SU-DHL-6 (cell line): ENCODE results near the gene RADIL.

Experiments
- H2AFZ ChIP-seq: fragments of 200-600 bp; sonication (generic); 2 replicates; pipeline ENCODE4 v1.6.1; 2014; ENCODE audit warnings: low read depth, mild to moderate bottlenecking, moderate library complexity, mixed read lengths, antibody characterized with exemption, low read length; ENCODE audit not compliant: severe bottlenecking
- H3F3A ChIP-seq: fragments of 200-600 bp; shearing (Covaris generic); 2 replicates; pipeline ENCODE4 v1.6.0; 2016; ENCODE audit warnings: antibody characterized with exemption, mild to moderate bottlenecking; ENCODE audit not compliant: insufficient read depth
- H3K27ac ChIP-seq: fragments of 200-600 bp; sonication (generic); 2 replicates; pipeline ENCODE4 v1.5.1; 2016; ENCODE audit warnings: low read depth, mild to moderate bottlenecking, low read length, moderate library complexity, mixed read lengths
- H3K27me3 ChIP-seq: fragments of 200-600 bp; sonication (generic), shearing (Covaris generic); 2 replicates; pipeline ENCODE4 v1.6.0; 2014; ENCODE audit warnings: mild to moderate bottlenecking, low read length
- H3K36me3 ChIP-seq: fragments of 200-600 bp; sonication (generic); 2 replicates; pipeline ENCODE4 v1.6.1; 2014; ENCODE audit warnings: mild to moderate bottlenecking, low read length, mixed read lengths
- H3K4me2 ChIP-seq: fragments of 300-600, 200-600 bp; shearing (Covaris generic), sonication (generic); 2 replicates; pipeline ENCODE4 v1.6.0; 2014; ENCODE audit warnings: low read length, low read depth, mild to moderate bottlenecking; ENCODE audit not compliant: poor library complexity, severe bottlenecking
- H3K4me3 ChIP-seq: fragments of 200-600 bp; sonication (generic); 2 replicates; pipeline ENCODE4 v1.5.1; 2014; ENCODE audit warnings: antibody characterized with exemption, low read length, mild to moderate bottlenecking, mixed read lengths; ENCODE audit not compliant: insufficient read depth, poor library complexity, severe bottlenecking
- H3K79me2 ChIP-seq: fragments of 200-600 bp; sonication (generic); 2 replicates; pipeline ENCODE4 v1.6.1; 2014; ENCODE audit warnings: mild to moderate bottlenecking, low read length, moderate library complexity; ENCODE audit not compliant: insufficient read depth
- H3K9ac ChIP-seq: fragments of 200-600 bp; sonication (generic); 2 replicates; pipeline ENCODE4 v1.7.0; 2014; ENCODE audit warnings: mild to moderate bottlenecking, low read length
- H3K9me2 ChIP-seq: fragments of 200-600 bp; sonication (generic); replicated peaks from 2 replicates; pipeline ENCODE4 v1.6.1; 2014; ENCODE audit warnings: low read length; ENCODE audit not compliant: insufficient read depth
- H3K9me3 ChIP-seq: fragments of 200-600 bp; sonication (generic); 2 replicates; pipeline ENCODE4 v1.6.1; 2014; ENCODE audit warnings: low read length, mixed read lengths; ENCODE audit not compliant: insufficient read depth
- H4K20me1 ChIP-seq: fragments of 200-600 bp; sonication (generic); 2 replicates; pipeline ENCODE4 v1.6.1; 2014; ENCODE audit warnings: low read depth, mild to moderate bottlenecking, antibody characterized with exemption, low read length, moderate library complexity, mixed read lengths
- EZH2phosphoT487 ChIP-seq: fragments of 200-600 bp; sonication (generic), shearing (Covaris generic); conservative IDR thresholded peaks from 2 replicates; pipeline ENCODE4 v1.6.1; 2018; ENCODE audit warnings: mild to moderate bottlenecking, antibody characterized with exemption, low read length, moderate library complexity, mixed read lengths
- TF ChIP-seq, protein P1 (sequence below): fragments of 200-600 bp; sonication (generic); IDR thresholded peaks from one replicate; pipeline ENCODE4 v1.5.1; 2017; ENCODE audit warnings: antibody characterized with exemption, mild to moderate bottlenecking, low read length, moderate library complexity; ENCODE audit not compliant: insufficient read depth, poor library complexity, severe bottlenecking

RADIL gene

DNA sequence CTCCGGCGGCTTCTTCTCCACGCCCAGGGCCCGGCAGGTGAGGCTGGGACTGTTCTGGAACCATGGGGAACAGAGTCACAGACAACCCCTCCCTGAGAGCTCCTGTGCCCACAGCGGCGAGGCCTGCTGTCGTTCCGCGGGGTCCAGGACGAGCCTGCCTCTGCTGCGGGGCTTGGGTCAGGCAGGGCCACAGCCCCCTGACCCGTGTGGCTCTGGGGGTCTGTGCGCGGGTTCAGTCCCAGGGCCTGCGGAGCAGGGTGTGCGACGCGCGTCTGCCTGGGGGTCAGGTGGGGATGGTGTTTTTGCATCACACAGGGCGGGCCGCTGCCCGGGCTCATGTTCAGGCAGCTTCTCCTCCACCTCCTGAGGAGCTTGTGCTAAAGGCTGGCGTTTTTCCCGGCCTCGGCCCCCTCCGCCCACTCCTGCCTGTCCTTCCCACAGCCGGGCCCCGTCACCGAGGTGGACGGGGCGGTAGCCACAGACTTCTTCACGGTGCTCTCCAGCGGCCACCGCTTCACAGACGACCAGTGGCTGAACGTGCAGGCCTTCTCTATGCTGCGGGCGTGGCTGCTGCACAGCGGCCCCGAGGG is 99.7 kb downstream of the RADIL start:
- peaks cover 10% of the 10 kb centered on the region for H3K79me2 ChIP-seq
- no peaks in the 10 kb centered on the region for H3K36me3 ChIP-seq
- no peaks in the 10 kb centered on the region for H3K9me2 ChIP-seq
- no peaks in the 10 kb centered on the region for H3K9me3 ChIP-seq
- H3K27ac ChIP-seq: no peak overlapping the region
- no peak overlapping the region for H2AFZ ChIP-seq
- H3K4me2 ChIP-seq: no peak overlapping the region
- no peak for TF ChIP-seq EZH2phosphoT487
- TF ChIP-seq, protein P1, sequence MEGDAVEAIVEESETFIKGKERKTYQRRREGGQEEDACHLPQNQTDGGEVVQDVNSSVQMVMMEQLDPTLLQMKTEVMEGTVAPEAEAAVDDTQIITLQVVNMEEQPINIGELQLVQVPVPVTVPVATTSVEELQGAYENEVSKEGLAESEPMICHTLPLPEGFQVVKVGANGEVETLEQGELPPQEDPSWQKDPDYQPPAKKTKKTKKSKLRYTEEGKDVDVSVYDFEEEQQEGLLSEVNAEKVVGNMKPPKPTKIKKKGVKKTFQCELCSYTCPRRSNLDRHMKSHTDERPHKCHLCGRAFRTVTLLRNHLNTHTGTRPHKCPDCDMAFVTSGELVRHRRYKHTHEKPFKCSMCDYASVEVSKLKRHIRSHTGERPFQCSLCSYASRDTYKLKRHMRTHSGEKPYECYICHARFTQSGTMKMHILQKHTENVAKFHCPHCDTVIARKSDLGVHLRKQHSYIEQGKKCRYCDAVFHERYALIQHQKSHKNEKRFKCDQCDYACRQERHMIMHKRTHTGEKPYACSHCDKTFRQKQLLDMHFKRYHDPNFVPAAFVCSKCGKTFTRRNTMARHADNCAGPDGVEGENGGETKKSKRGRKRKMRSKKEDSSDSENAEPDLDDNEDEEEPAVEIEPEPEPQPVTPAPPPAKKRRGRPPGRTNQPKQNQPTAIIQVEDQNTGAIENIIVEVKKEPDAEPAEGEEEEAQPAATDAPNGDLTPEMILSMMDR: no peak
- no peak overlapping the region for H3K9ac ChIP-seq
- H3K4me3 ChIP-seq: no peak overlapping the region
- H3K27me3 ChIP-seq: no peaks in the 10 kb centered on the region
- no peaks in the 10 kb centered on the region for H4K20me1 ChIP-seq
- no peaks in the 10 kb centered on the region for H3F3A ChIP-seq

DNA sequence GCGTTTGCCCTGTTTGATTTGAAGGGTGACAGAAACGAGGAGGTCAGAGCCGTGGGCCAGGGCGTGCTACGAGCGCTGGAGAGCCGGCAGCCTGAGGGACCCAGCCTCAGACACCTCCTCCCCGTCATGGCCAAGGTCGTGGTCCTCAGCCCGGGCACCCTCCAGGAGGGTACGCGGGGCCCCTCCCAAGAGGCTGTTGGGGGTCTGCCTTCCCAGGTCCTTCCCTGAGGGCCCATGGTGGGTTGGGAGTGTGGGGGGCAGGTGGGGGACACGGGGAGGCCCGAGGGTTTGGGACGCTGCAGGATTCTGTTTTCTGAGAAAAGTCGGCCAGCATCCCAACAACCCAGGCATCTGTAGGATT is 100.2 kb downstream of the RADIL start:
- no peak overlapping the region for H3K4me2 ChIP-seq
- peaks cover 1% of the 10 kb centered on the region; the same call in 1 of the 2 replicates for H4K20me1 ChIP-seq
- H3F3A ChIP-seq: no peaks in the 10 kb centered on the region
- H3K9me2 ChIP-seq: no peaks in the 10 kb centered on the region
- no peaks in the 10 kb centered on the region for H3K36me3 ChIP-seq
- TF ChIP-seq EZH2phosphoT487: no peak
- TF ChIP-seq, protein P1: no peak
- no peaks in the 10 kb centered on the region for H3K9me3 ChIP-seq
- H2AFZ ChIP-seq: no peak overlapping the region
- no peaks in the 10 kb centered on the region for H3K27me3 ChIP-seq
- no peak overlapping the region for H3K4me3 ChIP-seq
- H3K9ac ChIP-seq: no peak overlapping the region
- H3K79me2 ChIP-seq: peaks cover 12% of the 10 kb centered on the region
- no peak overlapping the region for H3K27ac ChIP-seq

DNA sequence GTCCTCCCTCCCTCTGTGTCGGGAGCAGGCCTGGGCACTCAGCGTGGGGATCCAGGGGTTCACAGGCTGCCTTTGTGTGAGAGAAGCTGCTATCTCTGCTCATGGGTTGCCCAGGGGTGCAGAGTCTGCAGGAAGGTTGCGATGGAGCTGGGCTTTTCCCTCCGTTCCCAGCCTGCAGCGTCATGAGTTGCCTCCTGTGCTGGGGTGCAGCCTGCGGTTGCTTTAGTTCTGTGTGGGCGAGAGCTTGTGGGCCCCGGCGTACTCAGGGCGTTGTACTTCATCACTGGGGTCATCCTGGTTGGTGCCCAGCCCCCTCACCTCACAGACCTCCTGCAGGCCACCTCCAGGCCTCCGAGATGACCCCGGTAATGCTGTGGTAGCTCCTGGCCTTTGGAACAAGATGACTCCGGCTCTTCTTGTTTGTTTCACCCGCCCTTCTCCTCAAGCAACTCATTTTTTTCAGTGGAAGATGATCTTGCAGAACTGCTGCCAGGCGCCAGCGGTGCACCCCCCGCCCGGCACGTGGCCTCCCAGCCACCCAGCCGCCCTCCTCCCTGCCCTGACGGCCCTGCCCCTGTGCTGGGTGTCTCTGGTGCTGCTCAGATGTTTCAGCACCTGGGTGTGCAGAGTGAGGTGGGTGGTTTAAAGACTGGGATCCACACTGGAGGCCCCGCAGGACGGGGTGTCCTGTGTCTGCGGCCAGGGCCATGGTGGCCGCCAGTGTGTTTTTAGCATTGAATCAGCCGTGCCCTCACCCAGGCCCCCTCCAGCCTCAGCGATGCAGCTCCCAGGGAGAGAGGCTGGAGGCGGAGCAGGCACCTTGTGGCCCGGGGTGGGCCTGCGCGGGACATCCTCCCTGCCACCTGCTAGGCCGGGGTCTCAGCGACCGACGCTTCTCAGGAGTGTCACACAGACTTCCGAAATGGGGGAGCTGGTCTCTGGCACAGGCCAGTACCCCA is 100.9 kb downstream of the RADIL start:
- no peaks in the 10 kb centered on the region for H3K9me3 ChIP-seq
- no peak overlapping the region for H3K4me3 ChIP-seq
- peaks cover 19% of the 10 kb centered on the region for H3K79me2 ChIP-seq
- H3K27me3 ChIP-seq: no peaks in the 10 kb centered on the region
- no peak overlapping the region for H2AFZ ChIP-seq
- H3F3A ChIP-seq: no peaks in the 10 kb centered on the region
- H4K20me1 ChIP-seq: peaks cover 3% of the 10 kb centered on the region; the same call in 1 of the 2 replicates
- no peaks in the 10 kb centered on the region for H3K9me2 ChIP-seq
- no peaks in the 10 kb centered on the region for H3K36me3 ChIP-seq
- H3K9ac ChIP-seq: no peak overlapping the region
- TF ChIP-seq, protein P1: no peak
- no peak for TF ChIP-seq EZH2phosphoT487
- H3K27ac ChIP-seq: no peak overlapping the region
- H3K4me2 ChIP-seq: no peak overlapping the region
